ENCODE measurements around the gene CCSER1.

The CCSER1 gene

GRCh38 chr4:90146306-90146705 lies 19.1 kb downstream of the CCSER1 start:
- H3K4me2 ChIP-seq (ENCODE audit: low read length) = no peak overlapping the region
- H4K20me1 ChIP-seq (ENCODE audit: insufficient read depth, low read length) = no peaks in the 10 kb centered on the region
- H3K4me1 ChIP-seq (ENCODE audit: insufficient read depth, low read length, severe bottlenecking) = no peaks in the 10 kb centered on the region
- H3K36me3 ChIP-seq (ENCODE audit: insufficient read depth, low read length) = no peaks in the 10 kb centered on the region
- H3K9ac ChIP-seq (ENCODE audit: low read length) = no peak overlapping the region
- no peaks in the 10 kb centered on the region for H3K9me2 ChIP-seq (ENCODE audit: low read depth, low read length)
- no peak for TF ChIP-seq EZH2 (IDR thresholded peaks at IDR 0.05; ENCODE audit: borderline replicate concordance, low read length)
- TF ChIP-seq, protein P1, sequence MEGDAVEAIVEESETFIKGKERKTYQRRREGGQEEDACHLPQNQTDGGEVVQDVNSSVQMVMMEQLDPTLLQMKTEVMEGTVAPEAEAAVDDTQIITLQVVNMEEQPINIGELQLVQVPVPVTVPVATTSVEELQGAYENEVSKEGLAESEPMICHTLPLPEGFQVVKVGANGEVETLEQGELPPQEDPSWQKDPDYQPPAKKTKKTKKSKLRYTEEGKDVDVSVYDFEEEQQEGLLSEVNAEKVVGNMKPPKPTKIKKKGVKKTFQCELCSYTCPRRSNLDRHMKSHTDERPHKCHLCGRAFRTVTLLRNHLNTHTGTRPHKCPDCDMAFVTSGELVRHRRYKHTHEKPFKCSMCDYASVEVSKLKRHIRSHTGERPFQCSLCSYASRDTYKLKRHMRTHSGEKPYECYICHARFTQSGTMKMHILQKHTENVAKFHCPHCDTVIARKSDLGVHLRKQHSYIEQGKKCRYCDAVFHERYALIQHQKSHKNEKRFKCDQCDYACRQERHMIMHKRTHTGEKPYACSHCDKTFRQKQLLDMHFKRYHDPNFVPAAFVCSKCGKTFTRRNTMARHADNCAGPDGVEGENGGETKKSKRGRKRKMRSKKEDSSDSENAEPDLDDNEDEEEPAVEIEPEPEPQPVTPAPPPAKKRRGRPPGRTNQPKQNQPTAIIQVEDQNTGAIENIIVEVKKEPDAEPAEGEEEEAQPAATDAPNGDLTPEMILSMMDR (IDR thresholded peaks at IDR 0.05; ENCODE audit: low read length) = no peak
- H3F3A ChIP-seq (ENCODE audit: insufficient read depth, low read length) = no peaks in the 10 kb centered on the region
- no peaks in the 10 kb centered on the region for H3K9me3 ChIP-seq (ENCODE audit: low read length)
- no peak overlapping the region for H3K4me3 ChIP-seq (ENCODE audit: low read depth, low read length, poor library complexity, severe bottlenecking)
- no peaks in the 10 kb centered on the region for H3K79me2 ChIP-seq (ENCODE audit: insufficient read depth, low read length)
- no peak overlapping the region for H2AFZ ChIP-seq (ENCODE audit: low read length)
- no peak overlapping the region for H3K27ac ChIP-seq (ENCODE audit: low read depth, low read length, poor library complexity, severe bottlenecking)
- no peaks in the 10 kb centered on the region for H3K27me3 ChIP-seq (ENCODE audit: insufficient read depth, low read length)

DNA sequence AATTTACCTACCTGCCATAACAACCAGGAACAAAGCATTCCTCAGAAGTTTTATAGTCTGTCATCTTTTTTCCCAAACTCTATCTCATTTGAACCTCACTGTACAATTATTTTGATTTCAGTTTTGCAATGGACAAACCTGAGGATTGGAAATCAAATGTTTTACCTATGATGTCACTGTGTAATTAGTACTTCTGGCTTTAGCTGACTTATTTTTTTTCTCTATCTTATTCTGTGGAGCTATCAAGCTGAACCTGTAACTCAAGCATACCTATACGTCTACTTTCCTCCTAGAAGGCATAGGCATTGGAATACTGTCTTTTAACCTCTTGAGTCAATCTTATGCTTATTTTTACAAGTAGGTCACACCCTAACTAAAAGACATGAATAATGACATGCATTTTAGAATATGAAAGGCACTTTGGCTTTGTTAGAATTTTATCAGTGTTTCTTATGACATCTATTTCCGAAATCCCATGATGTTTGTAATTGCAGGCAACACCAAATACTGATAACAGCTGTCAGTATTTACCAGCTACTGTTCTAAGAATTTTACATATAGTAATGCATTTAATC lies 21.5 kb downstream of the CCSER1 start:
- no peaks in the 10 kb centered on the region for H3F3A ChIP-seq (ENCODE audit: insufficient read depth, low read length)
- H2AFZ ChIP-seq (ENCODE audit: low read length) = no peak overlapping the region
- no peaks in the 10 kb centered on the region for H3K9me2 ChIP-seq (ENCODE audit: low read depth, low read length)
- no peak overlapping the region for H3K4me3 ChIP-seq (ENCODE audit: low read depth, low read length, poor library complexity, severe bottlenecking)
- TF ChIP-seq EZH2 (IDR thresholded peaks at IDR 0.05; ENCODE audit: borderline replicate concordance, low read length) = no peak
- TF ChIP-seq, protein P1 (IDR thresholded peaks at IDR 0.05; ENCODE audit: low read length) = no peak
- H3K27me3 ChIP-seq (ENCODE audit: insufficient read depth, low read length) = no peaks in the 10 kb centered on the region
- no peak overlapping the region for H3K9ac ChIP-seq (ENCODE audit: low read length)
- no peaks in the 10 kb centered on the region for H3K4me1 ChIP-seq (ENCODE audit: insufficient read depth, low read length, severe bottlenecking)
- no peak overlapping the region for H3K4me2 ChIP-seq (ENCODE audit: low read length)
- H4K20me1 ChIP-seq (ENCODE audit: insufficient read depth, low read length) = no peaks in the 10 kb centered on the region
- H3K36me3 ChIP-seq (ENCODE audit: insufficient read depth, low read length) = no peaks in the 10 kb centered on the region
- no peak overlapping the region for H3K27ac ChIP-seq (ENCODE audit: low read depth, low read length, poor library complexity, severe bottlenecking)
- H3K79me2 ChIP-seq (ENCODE audit: insufficient read depth, low read length) = no peaks in the 10 kb centered on the region
- no peaks in the 10 kb centered on the region for H3K9me3 ChIP-seq (ENCODE audit: low read length)

DNA sequence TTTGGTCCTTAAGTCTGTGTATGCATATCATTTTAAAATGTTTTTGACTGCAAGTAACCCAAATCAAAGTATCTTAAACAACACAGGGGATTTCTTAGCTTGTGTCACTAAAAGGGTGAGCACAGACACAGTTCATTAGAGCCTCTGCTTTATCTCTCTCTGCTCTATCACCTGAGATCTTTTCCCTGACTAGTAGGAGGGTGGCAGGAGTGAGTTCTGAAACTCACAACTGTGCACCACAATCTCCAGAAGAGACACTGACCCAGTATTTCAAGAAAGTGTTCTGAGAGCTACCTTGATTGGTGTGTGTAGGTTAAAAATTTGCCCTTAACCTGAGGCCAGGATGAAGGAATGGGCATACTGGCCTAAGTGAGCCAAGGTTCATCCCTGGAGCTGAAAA lies 24.8 kb downstream of the CCSER1 start:
- Histone ChIP-seq H3K4me2 (ENCODE audit: low read length) (no peak overlapping the region), H3K4me1 (ENCODE audit: insufficient read depth, low read length, severe bottlenecking) (no peaks in the 10 kb centered on the region), H3K9ac (ENCODE audit: low read length) (no peak overlapping the region), H3K9me2 (ENCODE audit: low read depth, low read length) (no peaks in the 10 kb centered on the region), H4K20me1 (ENCODE audit: insufficient read depth, low read length) (no peaks in the 10 kb centered on the region), H3K79me2 (ENCODE audit: insufficient read depth, low read length) (no peaks in the 10 kb centered on the region), H3K27ac (ENCODE audit: low read depth, low read length, poor library complexity, severe bottlenecking) (no peak overlapping the region), H2AFZ (ENCODE audit: low read length) (no peak overlapping the region), H3F3A (ENCODE audit: insufficient read depth, low read length) (no peaks in the 10 kb centered on the region), H3K27me3 (ENCODE audit: insufficient read depth, low read length) (no peaks in the 10 kb centered on the region), H3K36me3 (ENCODE audit: insufficient read depth, low read length) (no peaks in the 10 kb centered on the region), H3K4me3 (ENCODE audit: low read depth, low read length, poor library complexity, severe bottlenecking) (no peak overlapping the region), H3K9me3 (ENCODE audit: low read length) (no peaks in the 10 kb centered on the region)
- TF ChIP-seq, protein P1 (IDR thresholded peaks at IDR 0.05; ENCODE audit: low read length) = no peak
- no peak for TF ChIP-seq EZH2 (IDR thresholded peaks at IDR 0.05; ENCODE audit: borderline replicate concordance, low read length)

Data from OCI-LY1 (cell line).